ENCODE results near the gene IZUMO1R.

Gene IZUMO1R

GRCh38 chr11:94307101-94307791 is 2.9 kb downstream of the IZUMO1R start:
- TF ChIP-seq, protein P1, sequence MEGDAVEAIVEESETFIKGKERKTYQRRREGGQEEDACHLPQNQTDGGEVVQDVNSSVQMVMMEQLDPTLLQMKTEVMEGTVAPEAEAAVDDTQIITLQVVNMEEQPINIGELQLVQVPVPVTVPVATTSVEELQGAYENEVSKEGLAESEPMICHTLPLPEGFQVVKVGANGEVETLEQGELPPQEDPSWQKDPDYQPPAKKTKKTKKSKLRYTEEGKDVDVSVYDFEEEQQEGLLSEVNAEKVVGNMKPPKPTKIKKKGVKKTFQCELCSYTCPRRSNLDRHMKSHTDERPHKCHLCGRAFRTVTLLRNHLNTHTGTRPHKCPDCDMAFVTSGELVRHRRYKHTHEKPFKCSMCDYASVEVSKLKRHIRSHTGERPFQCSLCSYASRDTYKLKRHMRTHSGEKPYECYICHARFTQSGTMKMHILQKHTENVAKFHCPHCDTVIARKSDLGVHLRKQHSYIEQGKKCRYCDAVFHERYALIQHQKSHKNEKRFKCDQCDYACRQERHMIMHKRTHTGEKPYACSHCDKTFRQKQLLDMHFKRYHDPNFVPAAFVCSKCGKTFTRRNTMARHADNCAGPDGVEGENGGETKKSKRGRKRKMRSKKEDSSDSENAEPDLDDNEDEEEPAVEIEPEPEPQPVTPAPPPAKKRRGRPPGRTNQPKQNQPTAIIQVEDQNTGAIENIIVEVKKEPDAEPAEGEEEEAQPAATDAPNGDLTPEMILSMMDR (IDR thresholded peaks at IDR 0.05; ENCODE audit: low read depth, low read length), result no peak
- H3K4me3 ChIP-seq (ENCODE audit: low read depth, low read length), result no peak overlapping the region
- no peak for DNase-seq (ENCODE audit: low read depth, low spot score)
- in situ Hi-C loops (cut with HindIII; ENCODE audit: low sequenced_read_pairs), result no loop called here

DNA sequence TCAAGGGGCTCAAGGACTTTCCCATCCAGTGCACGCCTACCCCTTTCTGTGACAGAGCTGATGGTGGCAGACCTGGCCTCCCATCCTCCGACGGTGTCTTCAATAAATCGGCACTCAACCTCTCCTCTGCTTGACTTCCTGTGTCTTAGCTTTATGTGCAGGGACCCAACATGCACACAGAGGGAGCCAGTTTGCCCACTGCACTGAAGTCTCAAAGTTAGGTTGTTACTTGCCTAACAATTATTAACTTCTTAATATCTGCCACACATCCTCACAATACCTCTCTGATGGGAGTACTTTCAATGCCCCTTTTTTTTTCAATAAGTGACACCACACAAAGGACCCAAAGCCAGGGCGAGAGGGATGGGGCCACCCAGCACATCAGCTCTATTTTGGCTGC is 3.6 kb downstream of the IZUMO1R start:
- no peak overlapping the region for H3K4me3 ChIP-seq (ENCODE audit: low read depth, low read length)
- DNase-seq (ENCODE audit: low read depth, low spot score), result no peak
- in situ Hi-C loops (cut with HindIII; ENCODE audit: low sequenced_read_pairs), result no loop called here
- TF ChIP-seq, protein P1 (IDR thresholded peaks at IDR 0.05; ENCODE audit: low read depth, low read length), result no peak

DNA sequence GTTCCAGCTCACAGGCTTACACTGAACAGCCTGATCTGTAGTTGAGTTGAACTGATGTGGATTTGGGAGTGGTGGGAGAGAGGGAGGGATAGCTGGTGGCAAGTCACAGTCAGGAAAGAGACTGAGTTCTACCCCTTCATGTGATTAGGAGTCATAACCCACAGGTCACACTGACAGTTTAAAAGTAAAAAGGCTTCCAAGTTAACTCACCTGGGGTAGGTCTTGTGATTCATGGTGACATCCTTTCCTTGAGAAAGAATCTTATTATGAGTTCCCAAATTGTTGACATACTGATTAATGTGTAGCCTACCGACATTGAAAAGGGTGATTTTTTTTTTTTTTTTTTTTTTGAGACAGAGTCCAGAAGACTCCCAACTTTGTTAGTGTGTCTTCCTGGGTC is 5.4 kb downstream of the IZUMO1R start:
- DNase-seq (ENCODE audit: low read depth, low spot score), result no peak
- H3K4me3 ChIP-seq (ENCODE audit: low read depth, low read length), result no peak overlapping the region
- in situ Hi-C loops (cut with HindIII; ENCODE audit: low sequenced_read_pairs), result no loop called here
- TF ChIP-seq, protein P1 (IDR thresholded peaks at IDR 0.05; ENCODE audit: low read depth, low read length), result no peak

DNA sequence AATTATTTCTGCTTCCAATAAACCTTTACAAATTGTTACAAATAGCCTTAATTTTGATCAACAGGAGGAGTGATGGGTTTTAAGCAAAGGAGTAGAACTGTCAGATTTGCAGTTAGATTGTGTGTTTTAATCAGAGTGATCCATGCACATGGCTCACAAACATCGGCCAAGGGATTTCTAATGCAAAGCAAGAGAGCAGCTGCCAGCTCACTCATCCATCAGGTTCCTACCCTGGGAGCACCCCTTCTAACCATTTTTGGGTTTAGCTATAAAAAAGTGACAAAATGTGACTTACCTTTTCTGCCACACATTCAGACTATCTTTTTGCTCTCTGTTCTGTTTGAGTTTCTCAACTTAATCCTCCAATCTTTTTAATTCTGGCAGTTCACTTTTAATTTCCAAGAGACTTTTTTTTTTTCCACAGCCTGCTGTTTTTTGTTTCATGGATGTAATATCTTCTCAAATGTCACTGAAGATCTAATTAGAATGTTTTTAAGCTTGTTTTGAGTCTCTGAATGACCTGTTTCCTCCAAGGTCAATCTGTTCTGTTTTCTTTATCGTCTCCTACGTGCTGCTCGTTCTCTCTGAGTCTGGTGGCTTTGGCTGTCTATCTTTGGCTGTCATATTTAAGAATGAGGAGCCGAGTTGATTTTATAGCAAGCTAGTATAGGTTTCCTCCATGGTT is 6.0 kb downstream of the IZUMO1R start:
- TF ChIP-seq, protein P1 (IDR thresholded peaks at IDR 0.05; ENCODE audit: low read depth, low read length), result no peak
- no peak for DNase-seq (ENCODE audit: low read depth, low spot score)
- in situ Hi-C loops (cut with HindIII; ENCODE audit: low sequenced_read_pairs), result no loop called here
- no peak overlapping the region for H3K4me3 ChIP-seq (ENCODE audit: low read depth, low read length)

DNA sequence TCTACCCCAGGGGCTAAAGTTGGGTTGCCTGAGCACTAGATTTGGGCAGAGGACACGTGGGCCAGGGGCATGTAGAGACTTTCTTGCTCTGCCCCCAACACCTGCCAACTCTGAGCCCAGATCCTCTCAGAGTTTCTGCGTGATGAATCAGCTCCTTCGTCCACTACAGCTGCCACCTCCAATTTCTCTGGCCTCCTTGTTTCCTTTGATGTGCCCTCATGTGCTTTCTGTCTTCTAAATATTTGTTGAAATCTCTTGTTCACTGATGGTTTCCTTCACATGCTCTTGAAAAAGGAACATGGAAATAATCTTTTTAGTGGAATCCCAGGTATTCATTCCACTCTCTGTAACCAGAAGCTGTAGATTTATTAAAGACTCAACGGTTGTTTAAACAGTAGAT is 8.0 kb downstream of the IZUMO1R start:
- no peak overlapping the region for H3K4me3 ChIP-seq (ENCODE audit: low read depth, low read length)
- no peak for DNase-seq (ENCODE audit: low read depth, low spot score)
- TF ChIP-seq, protein P1 (IDR thresholded peaks at IDR 0.05; ENCODE audit: low read depth, low read length), result no peak
- in situ Hi-C loops (cut with HindIII; ENCODE audit: low sequenced_read_pairs), result no loop called here

DNA sequence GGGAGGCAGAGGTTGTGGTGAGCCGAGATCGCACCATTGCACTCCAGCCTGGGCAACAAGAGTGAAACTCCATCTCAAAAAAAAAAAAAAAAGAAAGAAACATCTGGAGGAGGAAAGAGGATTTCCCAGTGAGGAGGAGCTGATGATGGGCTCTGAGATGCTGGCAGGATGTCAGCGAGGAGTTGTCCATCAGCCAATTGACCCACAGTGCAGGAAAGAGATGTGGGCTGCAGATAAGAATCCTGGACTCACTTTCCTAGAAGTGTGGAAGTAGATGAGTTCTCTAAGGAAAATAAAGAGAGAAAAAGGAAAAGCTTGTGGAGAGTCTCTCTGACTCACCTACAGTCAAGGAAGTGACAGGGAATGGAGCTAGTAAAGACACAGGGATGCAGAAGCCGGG is 9.7 kb downstream of the IZUMO1R start:
- TF ChIP-seq, protein P1 (IDR thresholded peaks at IDR 0.05; ENCODE audit: low read depth, low read length), result no peak
- DNase-seq (ENCODE audit: low read depth, low spot score), result no peak
- H3K4me3 ChIP-seq (ENCODE audit: low read depth, low read length), result no peak overlapping the region
- in situ Hi-C loops (cut with HindIII; ENCODE audit: low sequenced_read_pairs), result no loop called here
